SU-DHL-6 (cell line): ENCODE results near the gene NLRP13.
"Not testable (repeated sequence)": the region's sequence is repeated elsewhere in the genome, so short reads cannot be mapped to it uniquely, and the experiment has no call there.

Experiments
- H2AFZ ChIP-seq: fragments of 200-600 bp; sonication (generic); 2 replicates; pipeline ENCODE4 v1.6.1; 2014; ENCODE audit warnings: low read depth, mild to moderate bottlenecking, moderate library complexity, mixed read lengths, antibody characterized with exemption, low read length; ENCODE audit not compliant: severe bottlenecking
- H3F3A ChIP-seq: fragments of 200-600 bp; shearing (Covaris generic); 2 replicates; pipeline ENCODE4 v1.6.0; 2016; ENCODE audit warnings: antibody characterized with exemption, mild to moderate bottlenecking; ENCODE audit not compliant: insufficient read depth
- H3K27ac ChIP-seq: fragments of 200-600 bp; sonication (generic); 2 replicates; pipeline ENCODE4 v1.5.1; 2016; ENCODE audit warnings: low read depth, mild to moderate bottlenecking, low read length, moderate library complexity, mixed read lengths
- H3K27me3 ChIP-seq: fragments of 200-600 bp; sonication (generic), shearing (Covaris generic); 2 replicates; pipeline ENCODE4 v1.6.0; 2014; ENCODE audit warnings: mild to moderate bottlenecking, low read length
- H3K36me3 ChIP-seq: fragments of 200-600 bp; sonication (generic); 2 replicates; pipeline ENCODE4 v1.6.1; 2014; ENCODE audit warnings: mild to moderate bottlenecking, low read length, mixed read lengths
- H3K4me2 ChIP-seq: fragments of 300-600, 200-600 bp; shearing (Covaris generic), sonication (generic); 2 replicates; pipeline ENCODE4 v1.6.0; 2014; ENCODE audit warnings: low read length, low read depth, mild to moderate bottlenecking; ENCODE audit not compliant: poor library complexity, severe bottlenecking
- H3K4me3 ChIP-seq: fragments of 200-600 bp; sonication (generic); 2 replicates; pipeline ENCODE4 v1.5.1; 2014; ENCODE audit warnings: antibody characterized with exemption, low read length, mild to moderate bottlenecking, mixed read lengths; ENCODE audit not compliant: insufficient read depth, poor library complexity, severe bottlenecking
- H3K79me2 ChIP-seq: fragments of 200-600 bp; sonication (generic); 2 replicates; pipeline ENCODE4 v1.6.1; 2014; ENCODE audit warnings: mild to moderate bottlenecking, low read length, moderate library complexity; ENCODE audit not compliant: insufficient read depth
- H3K9ac ChIP-seq: fragments of 200-600 bp; sonication (generic); 2 replicates; pipeline ENCODE4 v1.7.0; 2014; ENCODE audit warnings: mild to moderate bottlenecking, low read length
- H3K9me2 ChIP-seq: fragments of 200-600 bp; sonication (generic); replicated peaks from 2 replicates; pipeline ENCODE4 v1.6.1; 2014; ENCODE audit warnings: low read length; ENCODE audit not compliant: insufficient read depth
- H3K9me3 ChIP-seq: fragments of 200-600 bp; sonication (generic); 2 replicates; pipeline ENCODE4 v1.6.1; 2014; ENCODE audit warnings: low read length, mixed read lengths; ENCODE audit not compliant: insufficient read depth
- H4K20me1 ChIP-seq: fragments of 200-600 bp; sonication (generic); 2 replicates; pipeline ENCODE4 v1.6.1; 2014; ENCODE audit warnings: low read depth, mild to moderate bottlenecking, antibody characterized with exemption, low read length, moderate library complexity, mixed read lengths
- EZH2phosphoT487 ChIP-seq: fragments of 200-600 bp; sonication (generic), shearing (Covaris generic); conservative IDR thresholded peaks from 2 replicates; pipeline ENCODE4 v1.6.1; 2018; ENCODE audit warnings: mild to moderate bottlenecking, antibody characterized with exemption, low read length, moderate library complexity, mixed read lengths
- TF ChIP-seq, protein P1 (sequence below): fragments of 200-600 bp; sonication (generic); IDR thresholded peaks from one replicate; pipeline ENCODE4 v1.5.1; 2017; ENCODE audit warnings: antibody characterized with exemption, mild to moderate bottlenecking, low read length, moderate library complexity; ENCODE audit not compliant: insufficient read depth, poor library complexity, severe bottlenecking

NLRP13 gene

DNA sequence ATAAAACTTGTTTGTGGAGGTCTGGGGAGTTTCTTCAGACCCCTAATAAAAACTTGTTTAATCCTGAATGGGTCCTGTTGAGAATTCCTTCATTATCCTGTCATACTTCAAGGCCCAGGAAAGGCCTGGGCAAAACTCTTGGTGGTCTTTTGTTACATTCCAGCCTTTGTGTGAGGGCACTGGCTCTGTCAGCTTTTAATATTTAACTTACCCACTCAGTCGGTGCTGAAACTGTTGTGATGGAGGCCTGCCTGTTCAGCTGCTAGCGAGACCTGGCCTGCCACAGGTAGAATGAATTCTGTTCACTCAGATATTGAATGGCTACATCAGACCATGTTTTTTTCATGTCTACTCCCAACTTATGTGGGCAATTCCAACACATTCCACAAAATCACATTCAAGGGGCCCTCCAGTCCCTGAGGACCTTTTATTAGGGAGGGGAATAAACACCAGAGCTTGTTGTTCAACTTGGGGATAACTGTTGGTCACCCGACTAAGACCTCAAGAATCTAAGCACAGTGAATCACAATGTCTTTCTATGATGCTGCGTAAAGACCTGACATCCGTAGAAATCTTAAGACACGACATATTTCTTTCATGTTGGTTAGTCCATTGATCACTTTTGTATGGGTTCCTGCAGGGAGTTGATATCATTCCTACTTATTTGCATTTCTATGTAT lies 28.0 kb upstream of the NLRP13 start:
- H3K9ac ChIP-seq = no peak overlapping the region
- H2AFZ ChIP-seq = no peak overlapping the region
- H3K4me2 ChIP-seq = no peak overlapping the region
- H3K79me2 ChIP-seq = no peaks in the 10 kb centered on the region
- no peaks in the 10 kb centered on the region for H3K9me2 ChIP-seq
- H3F3A ChIP-seq = no peaks in the 10 kb centered on the region
- H3K36me3 ChIP-seq = no peaks in the 10 kb centered on the region
- no peak overlapping the region for H3K4me3 ChIP-seq
- H3K27ac ChIP-seq = no peak overlapping the region
- no peaks in the 10 kb centered on the region for H3K27me3 ChIP-seq
- no peaks in the 10 kb centered on the region for H3K9me3 ChIP-seq
- H4K20me1 ChIP-seq = no peaks in the 10 kb centered on the region
- TF ChIP-seq, protein P1, sequence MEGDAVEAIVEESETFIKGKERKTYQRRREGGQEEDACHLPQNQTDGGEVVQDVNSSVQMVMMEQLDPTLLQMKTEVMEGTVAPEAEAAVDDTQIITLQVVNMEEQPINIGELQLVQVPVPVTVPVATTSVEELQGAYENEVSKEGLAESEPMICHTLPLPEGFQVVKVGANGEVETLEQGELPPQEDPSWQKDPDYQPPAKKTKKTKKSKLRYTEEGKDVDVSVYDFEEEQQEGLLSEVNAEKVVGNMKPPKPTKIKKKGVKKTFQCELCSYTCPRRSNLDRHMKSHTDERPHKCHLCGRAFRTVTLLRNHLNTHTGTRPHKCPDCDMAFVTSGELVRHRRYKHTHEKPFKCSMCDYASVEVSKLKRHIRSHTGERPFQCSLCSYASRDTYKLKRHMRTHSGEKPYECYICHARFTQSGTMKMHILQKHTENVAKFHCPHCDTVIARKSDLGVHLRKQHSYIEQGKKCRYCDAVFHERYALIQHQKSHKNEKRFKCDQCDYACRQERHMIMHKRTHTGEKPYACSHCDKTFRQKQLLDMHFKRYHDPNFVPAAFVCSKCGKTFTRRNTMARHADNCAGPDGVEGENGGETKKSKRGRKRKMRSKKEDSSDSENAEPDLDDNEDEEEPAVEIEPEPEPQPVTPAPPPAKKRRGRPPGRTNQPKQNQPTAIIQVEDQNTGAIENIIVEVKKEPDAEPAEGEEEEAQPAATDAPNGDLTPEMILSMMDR = no peak
- no peak for TF ChIP-seq EZH2phosphoT487

DNA sequence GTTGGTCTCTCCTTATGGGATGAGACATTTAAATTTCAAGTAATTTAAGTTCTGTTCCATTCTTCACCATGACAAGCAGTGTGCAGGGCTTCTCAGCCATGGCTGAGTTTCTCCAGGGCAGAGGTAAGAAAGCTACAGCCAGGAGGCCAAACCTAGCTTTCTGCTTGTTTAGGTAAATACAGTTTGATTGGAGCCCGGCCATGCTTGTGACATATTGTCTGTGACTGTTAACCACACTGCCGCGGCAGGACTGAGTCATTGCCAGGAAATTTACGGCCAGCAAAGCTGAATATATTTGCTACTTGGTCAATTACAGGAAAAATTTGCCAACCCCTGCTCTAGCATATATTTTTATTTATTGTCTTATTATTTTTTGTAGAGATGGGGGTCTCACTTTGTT lies 26.2 kb upstream of the NLRP13 start:
- Histone ChIP-seq H3K9me3 (no peaks in the 10 kb centered on the region), H3K36me3 (no peaks in the 10 kb centered on the region), H3F3A (no peaks in the 10 kb centered on the region), H3K27me3 (no peaks in the 10 kb centered on the region), H3K9me2 (no peaks in the 10 kb centered on the region), H2AFZ (no peak overlapping the region), H3K9ac (no peak overlapping the region), H3K79me2 (no peaks in the 10 kb centered on the region), H3K4me2 (no peak overlapping the region), H3K4me3 (no peak overlapping the region), H3K27ac (no peak overlapping the region), H4K20me1 (no peaks in the 10 kb centered on the region)
- no peak for TF ChIP-seq EZH2phosphoT487
- TF ChIP-seq, protein P1 = no peak

DNA sequence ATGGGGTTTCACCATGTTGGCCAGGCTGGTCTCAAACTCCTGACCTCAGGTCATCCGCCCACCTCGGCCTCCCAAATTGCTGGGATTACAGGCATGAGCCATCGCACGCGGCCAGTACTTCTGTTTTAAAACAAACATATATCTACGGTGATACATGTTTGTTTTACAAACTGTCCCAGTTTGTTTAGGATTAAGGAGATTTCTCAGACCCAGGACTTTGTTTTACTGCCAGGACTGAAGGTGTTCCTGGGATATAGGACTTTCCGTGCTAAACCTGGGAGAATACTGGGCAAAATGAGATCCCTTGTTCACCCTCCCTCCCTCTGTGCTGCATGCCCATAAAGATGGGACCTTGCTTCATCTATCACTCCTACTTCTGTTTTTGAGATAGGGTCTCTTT lies 24.3 kb upstream of the NLRP13 start:
- H4K20me1 ChIP-seq = no peaks in the 10 kb centered on the region
- TF ChIP-seq, protein P1 = no peak
- TF ChIP-seq EZH2phosphoT487 = no peak
- no peaks in the 10 kb centered on the region for H3F3A ChIP-seq
- H3K9me2 ChIP-seq = no peaks in the 10 kb centered on the region
- no peaks in the 10 kb centered on the region for H3K9me3 ChIP-seq
- H3K79me2 ChIP-seq = no peaks in the 10 kb centered on the region
- no peaks in the 10 kb centered on the region for H3K36me3 ChIP-seq
- no peak overlapping the region for H3K4me3 ChIP-seq
- no peak overlapping the region for H2AFZ ChIP-seq
- no peak overlapping the region for H3K9ac ChIP-seq
- no peak overlapping the region for H3K4me2 ChIP-seq
- no peaks in the 10 kb centered on the region for H3K27me3 ChIP-seq
- no peak overlapping the region for H3K27ac ChIP-seq

DNA sequence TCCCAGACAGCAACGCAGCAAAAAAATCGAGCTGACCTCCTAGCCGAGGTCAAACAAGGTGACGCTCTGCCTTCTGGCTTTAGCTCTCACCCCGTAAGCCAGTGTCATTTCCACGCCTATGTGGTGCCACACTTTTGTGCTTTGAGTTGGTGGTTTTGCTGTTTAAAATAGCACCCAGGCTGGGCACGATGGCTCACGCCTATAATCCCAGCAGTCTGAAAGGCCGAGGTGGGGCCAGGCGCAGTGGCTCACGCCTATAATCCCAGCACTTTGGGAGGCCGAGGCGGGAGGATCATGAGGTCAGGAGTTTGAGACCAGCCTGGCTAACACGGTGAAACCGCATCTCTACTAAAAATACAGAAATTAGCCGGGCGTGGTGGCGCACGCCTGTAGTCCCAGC lies 18.4 kb upstream of the NLRP13 start:
- H3K27me3 ChIP-seq, H3K4me3 ChIP-seq, H3K9me2 ChIP-seq, H2AFZ ChIP-seq, H3K4me2 ChIP-seq, H3F3A ChIP-seq, H3K27ac ChIP-seq, H3K9ac ChIP-seq, H3K79me2 ChIP-seq, H3K36me3 ChIP-seq, H4K20me1 ChIP-seq, H3K9me3 ChIP-seq: not testable (repeated sequence)
